GM12878 (cell line): Measurements from ENCODE around the gene SLC24A3. TPM values are rescaled to one million over a fixed set of nuclear protein-coding genes. Genes with fewer than 3 reads are reported as not detected.

Source experiments
- ATAC-seq: fragments of 200-7000 bp; cut with Tn5 transposase; 3 replicates; pipeline ENCODE4 v1.9.1; 2020; ENCODE audit warnings: mild to moderate bottlenecking, moderate library complexity
- BruUV-seq: library from RNA; stranded (reverse); fragments of 400-500 nt; replicated peaks from 2 replicates; lab custom pipeline; 2021; lab: Mats Ljungman, UMichigan
- CTCF ChIA-PET: fragments of 300-600 bp; sonication (Branson Sonifier 250); formaldehyde crosslinking; extraction: SDS; loops from one replicate; lab custom pipeline; 2021; ENCODE audit warnings: inconsistent platforms; lab: Yijun Ruan, JAX
- POLR2A ChIA-PET: fragments of 350-600 bp; formaldehyde crosslinking; extraction: SDS; loops from one replicate; lab custom pipeline; 2021; ENCODE audit warnings: inconsistent platforms; lab: Charles Lee
- RAD21 ChIA-PET: fragments of 300-600 bp; sonication (Branson Sonifier 250); formaldehyde crosslinking; loops from one replicate; lab custom pipeline; 2023; ENCODE audit warnings: antibody characterized with exemption; ENCODE audit not compliant: unreplicated experiment; lab: Charles Lee
- SMC1A ChIA-PET: fragments of 300-600 bp; sonication (Branson Sonifier 250); formaldehyde crosslinking; loops from one replicate; lab custom pipeline; 2023; ENCODE audit not compliant: unreplicated experiment, uncharacterized antibody; lab: Charles Lee
- DNase-seq: peaks from one replicate; pipeline ENCODE4 v3.0.0-alpha.2; 2011; ENCODE audit warnings: low read depth, low spot score
- FAIRE-seq: peaks from 3 replicates; lab custom pipeline; 2011; peaks lifted over from hg19 to GRCh38; lab: Jason Lieb, UNC
- H2AFZ ChIP-seq: 2 replicates; pipeline ENCODE4 v1.6.0; 2011; ENCODE audit warnings: low read depth, low read length, control low read depth; ENCODE audit not compliant: control insufficient read depth
- H3K27ac ChIP-seq: 2 replicates; pipeline ENCODE4 v1.5.1; 2011; ENCODE audit warnings: control low read depth; ENCODE audit not compliant: control insufficient read depth, insufficient read depth
- H3K27me3 ChIP-seq, 2 experiments: replicated peaks in 1 of 2; 2 replicates each; pipeline versions ENCODE4 v1.6.0 to v1.6.1; 2011; ENCODE audit warnings: low read length in 1 of 2; ENCODE audit not compliant: control insufficient read depth in 2 of 2, insufficient read depth in 2 of 2
- H3K36me3 ChIP-seq, 2 experiments: 2 replicates each; pipeline ENCODE4 v1.5.1; 2011; ENCODE audit warnings: low read length in 1 of 2; ENCODE audit not compliant: control insufficient read depth in 2 of 2, insufficient read depth in 2 of 2
- H3K4me1 ChIP-seq: 2 replicates; pipeline ENCODE4 v1.6.1; 2011; ENCODE audit warnings: mild to moderate bottlenecking, low read length, moderate library complexity, mixed read lengths; ENCODE audit not compliant: control insufficient read depth, insufficient read depth
- H3K4me2 ChIP-seq: 2 replicates; pipeline ENCODE4 v1.6.0; 2011; ENCODE audit warnings: control low read depth; ENCODE audit not compliant: control insufficient read depth, insufficient read depth
- H3K4me3 ChIP-seq: fragments of 200-600 bp; sonication (generic); 2 replicates; pipeline ENCODE4 v1.5.1; 2016
- H3K79me2 ChIP-seq: 2 replicates; pipeline ENCODE4 v1.6.0; 2011; ENCODE audit warnings: low read length; ENCODE audit not compliant: control insufficient read depth, insufficient read depth
- H3K9ac ChIP-seq: 2 replicates; pipeline ENCODE4 v1.8.0; 2011; ENCODE audit warnings: low read length, control low read depth, mixed read lengths; ENCODE audit not compliant: control insufficient read depth, insufficient read depth
- H3K9me3 ChIP-seq: replicated peaks from 3 replicates; pipeline ENCODE4 v1.5.1; 2011; ENCODE audit warnings: mild to moderate bottlenecking, low read length; ENCODE audit not compliant: control insufficient read depth, insufficient read depth
- H4K20me1 ChIP-seq: 2 replicates; pipeline ENCODE4 v1.6.0; 2011; ENCODE audit not compliant: control insufficient read depth, insufficient read depth
- CBX3 ChIP-seq: fragments of 200-600 bp; sonication (generic); IDR thresholded peaks from 2 replicates; pipeline ENCODE4 v1.6.1; 2016; ENCODE audit warnings: low read depth, borderline replicate concordance
- CEBPB ChIP-seq, 2 experiments: fragments of 150-350 bp in 1 of 2; IDR thresholded peaks; 2 replicates each; pipeline ENCODE4 v1.6.1; 2012 to 2014; ENCODE audit warnings: low read depth in 2 of 2, low read length in 2 of 2, borderline replicate concordance in 1 of 2, inconsistent platforms in 1 of 2
- E2F4 ChIP-seq: IDR thresholded peaks from 2 replicates; pipeline ENCODE4 v1.6.1; 2012; ENCODE audit warnings: low read depth, low read length, improper control_type of control experiment
- EGR1 ChIP-seq, 2 experiments: IDR thresholded peaks; 1 replicate in 1 of 2; 2 replicates in 1 of 2; pipeline ENCODE4 v1.6.1; 2011 to 2012; ENCODE audit warnings: low read depth in 2 of 2, low read length in 2 of 2, borderline replicate concordance in 1 of 2, mild to moderate bottlenecking in 1 of 2, moderate library complexity in 1 of 2
- ETV6 ChIP-seq, 2 experiments: fragments of 450-650 bp in 1 of 2; IDR thresholded peaks in 1 of 2; conservative IDR thresholded peaks in 1 of 2; 2 replicates each; pipeline ENCODE4 v1.6.1; 2014; ENCODE audit warnings: antibody characterized with exemption in 1 of 2, borderline replicate concordance in 1 of 2, low read depth in 1 of 2, mild to moderate bottlenecking in 1 of 2, moderate library complexity in 1 of 2
- FOXM1 ChIP-seq: IDR thresholded peaks from 2 replicates; pipeline ENCODE4 v1.6.1; 2012; ENCODE audit warnings: low read depth, mild to moderate bottlenecking, inconsistent platforms, low read length, moderate library complexity
- IRF5 ChIP-seq: fragments of 450-650 bp; IDR thresholded peaks from 2 replicates; pipeline ENCODE4 v1.6.1; 2017; ENCODE audit warnings: borderline replicate concordance
- MYB ChIP-seq: fragments of 150-350 bp; IDR thresholded peaks from 2 replicates; pipeline ENCODE4 v1.6.1; 2014; ENCODE audit warnings: mild to moderate bottlenecking, low read depth, low read length, borderline replicate concordance
- PBX3 ChIP-seq: IDR thresholded peaks from 2 replicates; pipeline ENCODE4 v1.6.1; 2011; ENCODE audit warnings: mild to moderate bottlenecking, low read depth, low read length, moderate library complexity; ENCODE audit not compliant: insufficient replicate concordance
- PKNOX1 ChIP-seq: fragments of 450-650 bp; IDR thresholded peaks from 2 replicates; pipeline ENCODE4 v1.6.1; 2016; ENCODE audit warnings: mild to moderate bottlenecking
- POU2F2 ChIP-seq: IDR thresholded peaks from 3 replicates; pipeline ENCODE4 v1.6.1; 2011; ENCODE audit warnings: low read depth, mild to moderate bottlenecking, low read length, borderline replicate concordance
- RAD21 ChIP-seq: IDR thresholded peaks from 2 replicates; pipeline ENCODE4 v1.6.1; 2011; ENCODE audit warnings: mild to moderate bottlenecking, low read depth, low read length, moderate library complexity; ENCODE audit not compliant: insufficient read depth
- RCOR1 ChIP-seq: conservative IDR thresholded peaks from 2 replicates; pipeline ENCODE4 v1.6.1; 2012; ENCODE audit warnings: low read depth, low read length, improper control_type of control experiment
- WGBS: methylation state at CpG from one replicate; pipeline ENCODE4 v1.1.6; 2016; ENCODE audit warnings: low lambda C conversion rate; ENCODE audit not compliant: insufficient replicate concordance, insufficient coverage; ENCODE audit errors: missing lambda C conversion rate; 5-methylcytosine and 5-hydroxymethylcytosine counted together
- in situ Hi-C: fragments of 300-500 bp; cut with MboI; formaldehyde crosslinking; loops from 9 replicates; pipeline ENCODE4 v1.14.3; 2018; ENCODE audit warnings: mixed read lengths
- intact Hi-C: fragments of 100-400 bp; cut with micrococcal nuclease; formaldehyde crosslinking; loops from one replicate; pipeline ENCODE4 v1.14.2; 2022; ENCODE audit not compliant: unreplicated experiment
- polyA plus RNA-seq, 11 experiments: library from polyadenylated mRNA; depleted of rRNA in 4 of 11; unstranded in 6 of 11; stranded (reverse) in 5 of 11; fragments of >200 nt; fragmentation: Nextera tagmentation in 4 of 11; fragmentation: Illumina TruSeq in 1 of 11; extraction: Ambion mirVana in 4 of 11; extraction: Trizol in 1 of 11; gene quantifications; 1 replicate in 1 of 11; 2 replicates in 10 of 11; pipeline versions ENCODE4 v1.2.1 to v1.2.3, GENCODE V29; 2011 to 2016; ENCODE audit warnings: inconsistent platforms in 2 of 11, missing spikeins in 2 of 11, low read depth in 1 of 11
- total RNA-seq, 4 experiments: library from RNA; depleted of rRNA in 3 of 4; stranded (reverse); fragments of >200 nt in 3 of 4; fragmentation: Illumina TruSeq in 1 of 4; extraction: Trizol in 1 of 4; gene quantifications; 2 replicates each; pipeline versions ENCODE4 v1.2.1 to v1.2.3, GENCODE V29; 2013 to 2021

SLC24A3 gene
- total and polyA plus RNA-seq, 10 of the 15 experiments (the other 5 are each of a cell fraction or from before 2014, with no cell fraction given): 0.04 TPM; not detected in 9

GRCh38 chr20:19583532-19584175 lies 371.2 kb downstream of the SLC24A3 start (continued):
- TF ChIP-seq PBX3 (peak; percentile 68), IRF5 (no peak), RAD21 (peak; percentile 95), PKNOX1 (peak; percentile 78)

- ChIA-PET RAD21 (no interaction called here), SMC1A (interaction anchor here (0.6 to 0.8 kb wide), 2 partner anchors 72 to 956 kb away, joined by 3 read pairs; no protein-coding TSS in a partner anchor), POLR2A (no interaction called here), CTCF (interaction anchor here (1.5 to 3.4 kb wide), 2 partner anchors 72 to 74 kb away, joined by 3 to 24 read pairs; no protein-coding TSS in a partner anchor)
- Histone ChIP-seq H3K9ac (no peak overlapping the region), H3K4me3 (no peak overlapping the region), H3K79me2 (no peaks in the 10 kb centered on the region), H3K27me3 (no peaks in the 10 kb centered on the region; a peak in 1 of 4 replicates), H3K4me1 (no peaks in the 10 kb centered on the region), H3K36me3 (no peaks in the 10 kb centered on the region), H3K27ac (no peak overlapping the region), H3K4me2 (no peak overlapping the region), H4K20me1 (no peaks in the 10 kb centered on the region), H2AFZ (no peak overlapping the region), H3K9me3 (no peaks in the 10 kb centered on the region; the same call in 2 of the 3 replicates)
- FAIRE-seq (no peak), ATAC-seq (no peak), DNase-seq (no peak)
- BruUV-seq: no TSS peak
- intact Hi-C loops (loop anchor here (10.0 kb wide), 1 partner anchor 1173 kb away; no protein-coding TSS in a partner anchor), in situ Hi-C loops (no loop called here)
- WGBS: 37% methylated on average over 4 of the region's 4 CpGs
- no peak for TF ChIP-seq CEBPB (IDR thresholded peaks at IDR 0.05; ENCODE audit: borderline replicate concordance in 1 of 2, low read depth in 2 of 2, low read length in 2 of 2)
- no peak for TF ChIP-seq FOXM1
- no peak for TF ChIP-seq POU2F2
- TF ChIP-seq ETV6 (conservative IDR thresholded peaks at IDR 0.05 in 1 of 2, IDR thresholded peaks at IDR 0.05 in 1 of 2; ENCODE audit: borderline replicate concordance in 1 of 2, low read depth in 1 of 2): no peak
- no peak for TF ChIP-seq MYB
- no peak for TF ChIP-seq EGR1 (IDR thresholded peaks at IDR 0.05; ENCODE audit: borderline replicate concordance in 1 of 2, low read depth in 2 of 2, low read length in 2 of 2)
- no peak for TF ChIP-seq E2F4
- TF ChIP-seq RCOR1: no peak
- TF ChIP-seq CBX3: no peak
Observed at GRCh38 chr20:19588241-19588640, 375.8 kb downstream of the SLC24A3 start.
